ENCODE results near the gene GOLGA7B.

GRCh38 chr10:97904576-97904975 lies 54.9 kb downstream of the GOLGA7B start:
- TF ChIP-seq CTCF (IDR thresholded peaks at IDR 0.05), result no peak
- no peak for TF ChIP-seq POLR2AphosphoS5 (IDR thresholded peaks at IDR 0.05; ENCODE audit: insufficient read depth in 1 of 2, low read depth in 1 of 2)
- TF ChIP-seq POLR2A (IDR thresholded peaks at IDR 0.05), result no peak

All from vagina (tissue), 2 donors.